Neural cell (in vitro differentiated cells): ENCODE data around the gene SLC34A1. TPM values are rescaled to one million over a fixed set of nuclear protein-coding genes. Genes with fewer than 3 reads are reported as not detected.
A peak's percentile ranks its signal among the peaks of the same experiment; 100 is the strongest.

Experiments
- H2AFZ ChIP-seq: fragments of 200-600, 300-800 bp; sonication (generic), shearing (Covaris generic); 2 replicates; pipeline ENCODE4 v1.6.0; 2014; ENCODE audit warnings: low read depth, mild to moderate bottlenecking, antibody characterized with exemption, low read length, moderate library complexity
- H3F3A ChIP-seq: fragments of 200-600 bp; shearing (Covaris generic); 2 replicates; pipeline ENCODE4 v1.6.1; 2016; ENCODE audit warnings: mild to moderate bottlenecking, moderate library complexity, mixed read lengths, antibody characterized with exemption, low read length; ENCODE audit not compliant: insufficient read depth, poor library complexity, severe bottlenecking
- H3K27ac ChIP-seq: fragments of 200-600, 300-800 bp; sonication (generic), shearing (Covaris generic); 2 replicates; pipeline ENCODE4 v1.5.1; 2014; ENCODE audit warnings: mild to moderate bottlenecking, low read length, moderate library complexity
- H3K27me3 ChIP-seq: fragments of 300-800, 200-600 bp; sonication (generic), shearing (Covaris generic); 2 replicates; pipeline ENCODE4 v1.6.0; 2014; ENCODE audit warnings: mild to moderate bottlenecking, low read depth, low read length, moderate library complexity; ENCODE audit not compliant: insufficient read depth
- H3K36me3 ChIP-seq: fragments of 300-800, 200-600 bp; sonication (generic), shearing (Covaris generic); 2 replicates; pipeline ENCODE4 v1.5.1; 2014; ENCODE audit warnings: mild to moderate bottlenecking, antibody characterized with exemption, low read length, moderate library complexity; ENCODE audit not compliant: insufficient read depth
- H3K4me2 ChIP-seq: fragments of 300-800, 200-600 bp; sonication (generic), shearing (Covaris generic); 2 replicates; pipeline ENCODE4 v1.6.0; 2014; ENCODE audit warnings: mild to moderate bottlenecking, low read length
- H3K4me3 ChIP-seq: fragments of 300-800, 200-600 bp; sonication (generic), shearing (Covaris generic); 2 replicates; pipeline ENCODE4 v1.5.1; 2014; ENCODE audit warnings: mild to moderate bottlenecking, low read length, moderate library complexity
- H3K79me2 ChIP-seq: fragments of 200-600 bp; shearing (Covaris generic); replicated peaks from 2 replicates; pipeline ENCODE4 v1.6.0; 2014; ENCODE audit warnings: mild to moderate bottlenecking, low read length, moderate library complexity; ENCODE audit not compliant: insufficient read depth
- H3K9ac ChIP-seq: fragments of 300-800, 200-600 bp; sonication (generic), shearing (Covaris generic); 2 replicates; pipeline ENCODE4 v1.6.1; 2016; ENCODE audit warnings: mild to moderate bottlenecking, low read length, mixed read lengths
- H3K9me2 ChIP-seq: fragments of 200-600 bp; shearing (Covaris generic); 2 replicates; pipeline ENCODE4 v1.6.1; 2016; ENCODE audit warnings: mild to moderate bottlenecking, low read length, mixed read lengths; ENCODE audit not compliant: insufficient read depth
- H3K9me3 ChIP-seq: fragments of 200-600, 300-800 bp; sonication (generic), shearing (Covaris generic); 2 replicates; pipeline ENCODE4 v1.6.1; 2016; ENCODE audit warnings: mild to moderate bottlenecking, mixed run types, low read length, moderate library complexity, mixed read lengths
- H4K20me1 ChIP-seq: fragments of 200-600 bp; shearing (Covaris generic); 2 replicates; pipeline ENCODE4 v1.6.1; 2016; ENCODE audit warnings: mild to moderate bottlenecking, mixed run types; ENCODE audit not compliant: insufficient read depth
- CTCF ChIP-seq: fragments of 450-650 bp; IDR thresholded peaks from 2 replicates; pipeline ENCODE4 v1.5.1; 2014; ENCODE audit warnings: antibody characterized with exemption, mild to moderate bottlenecking, moderate library complexity; ENCODE audit not compliant: poor library complexity, severe bottlenecking
- EP300 ChIP-seq: fragments of 450-650 bp; conservative IDR thresholded peaks from 2 replicates; pipeline ENCODE4 v1.6.1; 2014; ENCODE audit warnings: antibody characterized with exemption, mild to moderate bottlenecking, moderate library complexity; ENCODE audit not compliant: poor library complexity, severe bottlenecking
- EZH2 ChIP-seq: fragments of 200-600, 300-800 bp; shearing (Covaris generic), sonication (generic); IDR thresholded peaks from 2 replicates; pipeline ENCODE4 v1.6.1; 2014; ENCODE audit warnings: antibody characterized with exemption, low read length, borderline replicate concordance, mild to moderate bottlenecking; ENCODE audit not compliant: insufficient read depth, poor library complexity, severe bottlenecking
- MXI1 ChIP-seq: fragments of 450-650 bp; conservative IDR thresholded peaks from 2 replicates; pipeline ENCODE4 v1.6.1; 2014; ENCODE audit warnings: antibody characterized with exemption, mild to moderate bottlenecking; ENCODE audit not compliant: poor library complexity, severe bottlenecking
- POLR2AphosphoS5 ChIP-seq: IDR thresholded peaks from 2 replicates; pipeline ENCODE4 v1.6.1; 2012
- RAD21 ChIP-seq: fragments of 450-650 bp; conservative IDR thresholded peaks from 2 replicates; pipeline ENCODE4 v1.6.1; 2014; ENCODE audit warnings: antibody characterized with exemption, mild to moderate bottlenecking, moderate library complexity
- REST ChIP-seq: IDR thresholded peaks from 2 replicates; pipeline ENCODE4 v1.6.1; 2012; ENCODE audit warnings: borderline replicate concordance
- SMC3 ChIP-seq: fragments of 450-650 bp; conservative IDR thresholded peaks from 2 replicates; pipeline ENCODE4 v1.6.1; 2014; ENCODE audit warnings: antibody characterized with exemption, mild to moderate bottlenecking, moderate library complexity; ENCODE audit not compliant: poor library complexity
- TAF1 ChIP-seq: IDR thresholded peaks from 2 replicates; pipeline ENCODE4 v1.6.1; 2012; ENCODE audit warnings: low read depth
- polyA plus RNA-seq: library from polyadenylated mRNA; depleted of rRNA; stranded (reverse); fragments of >200 nt; gene quantifications from 2 replicates; pipeline ENCODE4 v1.2.3, GENCODE V29; 2014

The SLC34A1 gene
- polyA plus RNA-seq, 1 donor from 2014 or later, result not detected

GRCh38 chr5:177362610-177363507 is 21.4 kb upstream of the SLC34A1 start:
- H3K27me3 ChIP-seq, result peaks cover 8% of the 10 kb centered on the region
- H3K36me3 ChIP-seq, result no peaks in the 10 kb centered on the region
- H3K4me3 ChIP-seq, result peak overlapping the region; percentile 49
- no peak overlapping the region for H3K27ac ChIP-seq
- H3K9me3 ChIP-seq, result no peaks in the 10 kb centered on the region
- TF ChIP-seq POLR2AphosphoS5, result no peak
- no peak for TF ChIP-seq EZH2
- no peak for TF ChIP-seq REST
- TF ChIP-seq SMC3, result no peak
- no peak for TF ChIP-seq MXI1
- TF ChIP-seq EP300, result no peak
- TF ChIP-seq RAD21, result no peak
- TF ChIP-seq CTCF, result no peak
- TF ChIP-seq TAF1, result no peak
- no peaks in the 10 kb centered on the region for H3F3A ChIP-seq
- H3K4me2 ChIP-seq, result no peak overlapping the region
- no peaks in the 10 kb centered on the region for H4K20me1 ChIP-seq
- no peaks in the 10 kb centered on the region for H3K9me2 ChIP-seq
- H3K9ac ChIP-seq, result no peak overlapping the region
- no peaks in the 10 kb centered on the region for H3K79me2 ChIP-seq
- H2AFZ ChIP-seq, result no peak overlapping the region

GRCh38 chr5:177363565-177363964 is 20.7 kb upstream of the SLC34A1 start:
- Histone ChIP-seq H3K27ac (no peak overlapping the region), H3K4me2 (no peak overlapping the region), H4K20me1 (no peaks in the 10 kb centered on the region), H3K9me2 (no peaks in the 10 kb centered on the region), H3K9me3 (no peaks in the 10 kb centered on the region), H2AFZ (no peak overlapping the region), H3K79me2 (no peaks in the 10 kb centered on the region), H3K36me3 (no peaks in the 10 kb centered on the region), H3K4me3 (peak overlapping the region; percentile 49), H3K27me3 (peaks cover 8% of the 10 kb centered on the region), H3K9ac (no peak overlapping the region), H3F3A (no peaks in the 10 kb centered on the region)
- TF ChIP-seq MXI1, result no peak
- no peak for TF ChIP-seq POLR2AphosphoS5
- no peak for TF ChIP-seq SMC3
- TF ChIP-seq TAF1, result no peak
- TF ChIP-seq EZH2, result no peak
- TF ChIP-seq REST, result no peak
- TF ChIP-seq RAD21, result no peak
- TF ChIP-seq CTCF, result no peak
- no peak for TF ChIP-seq EP300
